ENCODE results near the gene FAM20B. TPM values are rescaled to one million over a fixed set of nuclear protein-coding genes. Genes with fewer than 3 reads are reported as not detected.

Gene FAM20B
- total and polyA plus RNA-seq, 5 experiments from 2014 or later, result 5.1 to 23.7 (median 7.7) TPM

GRCh38 chr1:179089827-179090482, 64.3 kb downstream of the FAM20B start:
- peaks cover 0 to 19% (median 8%) of the 10 kb centered on the region in 4 donors for H3K4me1 Mint-ChIP-seq
- H3K4me3 Mint-ChIP-seq, result no peak overlapping the region
- POLR2A ChIA-PET, result interaction anchor here (1.1 kb wide), 1 partner anchor 203 kb away, joined by 3 read pairs; no protein-coding TSS in a partner anchor
- ATAC-seq, result no peak
- no peaks in the 10 kb centered on the region for H3K9me3 Mint-ChIP-seq
- H3K27me3 Mint-ChIP-seq, result no peaks in the 10 kb centered on the region
- H3K27ac Mint-ChIP-seq, result peak overlapping the region in 6 of 10 donors; percentile 25 to 80 (median 62)
- no peak for DNase-seq
- H3K36me3 Mint-ChIP-seq, result peaks cover 0 to 56% (median 2%) of the 10 kb centered on the region in 3 donors

- peaks cover 0 to 16% (median 7%) of the 10 kb centered on the region in 4 donors for H3K4me1 Mint-ChIP-seq
- peak overlapping the region in 6 of 10 donors; percentile 25 to 76 (median 52) for H3K27ac Mint-ChIP-seq
- H3K9me3 Mint-ChIP-seq, result no peaks in the 10 kb centered on the region
- H3K27me3 Mint-ChIP-seq, result no peaks in the 10 kb centered on the region
- peaks cover 0 to 62% (median 2%) of the 10 kb centered on the region in 3 donors for H3K36me3 Mint-ChIP-seq
- ATAC-seq, result no peak
- no peak overlapping the region for H3K4me3 Mint-ChIP-seq
- POLR2A ChIA-PET, result interaction anchor here (1.1 kb wide), 1 partner anchor 203 kb away, joined by 3 read pairs; no protein-coding TSS in a partner anchor
- no peak for DNase-seq
These were observed 64.8 kb downstream of the FAM20B start for GRCh38 chr1:179090522-179090921.

- Mint-ChIP-seq H3K27me3 (no peaks in the 10 kb centered on the region), H3K36me3 (peaks cover 0 to 64% (median 2%) of the 10 kb centered on the region in 3 donors)
- POLR2A ChIA-PET, result interaction anchor here (1.1 kb wide), 1 partner anchor 202 kb away, joined by 3 read pairs; no protein-coding TSS in a partner anchor
These were observed 65.2 kb downstream of the FAM20B start for GRCh38 chr1:179090923-179091322.

GRCh38 chr1:179091691-179092165, 66.0 kb downstream of the FAM20B start:
- peaks cover 2 to 69% (median 3%) of the 10 kb centered on the region in 3 donors for H3K36me3 Mint-ChIP-seq
- H3K27ac Mint-ChIP-seq, result peak overlapping the region in 3 of 10 donors; percentile 22 to 79 (median 76)
- DNase-seq, result no peak
- peaks cover 0 to 13% (median 6%) of the 10 kb centered on the region in 4 donors for H3K4me1 Mint-ChIP-seq
- POLR2A ChIA-PET, result no interaction called here
- H3K27me3 Mint-ChIP-seq, result no peaks in the 10 kb centered on the region
- ATAC-seq, result no peak
- H3K4me3 Mint-ChIP-seq, result no peak overlapping the region
- H3K9me3 Mint-ChIP-seq, result no peaks in the 10 kb centered on the region

More at GRCh38 chr1:179090923-179091322, 65.2 kb downstream of the FAM20B start:
- ATAC-seq (no peak), DNase-seq (no peak)
- H3K4me3 Mint-ChIP-seq, result no peak overlapping the region
- H3K4me1 Mint-ChIP-seq, result peaks cover 0 to 15% (median 6%) of the 10 kb centered on the region in 4 donors
- H3K27ac Mint-ChIP-seq, result peak overlapping the region in 6 of 10 donors; percentile 20 to 76 (median 60)
- H3K9me3 Mint-ChIP-seq, result no peaks in the 10 kb centered on the region

- no peaks in the 10 kb centered on the region for H3K9me3 Mint-ChIP-seq
- ATAC-seq (no peak), DNase-seq (no peak)
- peaks cover 2 to 73% (median 6%) of the 10 kb centered on the region in 3 donors for H3K36me3 Mint-ChIP-seq
- H3K27ac Mint-ChIP-seq, result peak overlapping the region in 8 of 10 donors; percentile 29 to 85 (median 54)
- POLR2A ChIA-PET, result no interaction called here
- H3K4me3 Mint-ChIP-seq, result no peak overlapping the region
- no peaks in the 10 kb centered on the region for H3K27me3 Mint-ChIP-seq
- peaks cover 0 to 12% (median 6%) of the 10 kb centered on the region in 4 donors for H3K4me1 Mint-ChIP-seq
These were observed 67.3 kb downstream of the FAM20B start for GRCh38 chr1:179092896-179093461.

GRCh38 chr1:179094818-179095217, 69.1 kb downstream of the FAM20B start:
- ATAC-seq (no peak), DNase-seq (no peak)
- POLR2A ChIA-PET, result no interaction called here
- Mint-ChIP-seq H3K27ac (peak overlapping the region in 1 of 10 donors; percentile 75), H3K9me3 (no peaks in the 10 kb centered on the region), H3K27me3 (no peaks in the 10 kb centered on the region), H3K4me3 (no peak overlapping the region), H3K4me1 (peaks cover 0 to 8% (median 0%) of the 10 kb centered on the region in 4 donors), H3K36me3 (peaks cover 5 to 64% (median 6%) of the 10 kb centered on the region in 3 donors)

- Mint-ChIP-seq H3K27ac (peak overlapping the region in 6 of 10 donors; percentile 7 to 89 (median 64)), H3K4me3 (no peak overlapping the region), H3K36me3 (peaks cover 5 to 61% (median 6%) of the 10 kb centered on the region in 3 donors), H3K9me3 (no peaks in the 10 kb centered on the region), H3K27me3 (no peaks in the 10 kb centered on the region), H3K4me1 (peaks cover 0 to 8% (median 0%) of the 10 kb centered on the region in 4 donors)
- DNase-seq (no peak), ATAC-seq (no peak)
- POLR2A ChIA-PET, result no interaction called here
These were observed 69.7 kb downstream of the FAM20B start for GRCh38 chr1:179095377-179095776.

GRCh38 chr1:179095924-179096323, 70.2 kb downstream of the FAM20B start:
- ATAC-seq (no peak), DNase-seq (no peak)
- Mint-ChIP-seq H3K27ac (peak overlapping the region in 5 of 10 donors; percentile 7 to 89 (median 52)), H3K4me3 (no peak overlapping the region), H3K9me3 (no peaks in the 10 kb centered on the region), H3K36me3 (peaks cover 5 to 60% (median 6%) of the 10 kb centered on the region in 3 donors), H3K4me1 (peaks cover 0 to 7% (median 0%) of the 10 kb centered on the region in 4 donors), H3K27me3 (no peaks in the 10 kb centered on the region)
- POLR2A ChIA-PET, result no interaction called here

GRCh38 chr1:179099891-179100290, 74.2 kb downstream of the FAM20B start:
- peak overlapping the region in 2 of 10 donors; percentile 14 to 20 for H3K27ac Mint-ChIP-seq
- H3K4me3 Mint-ChIP-seq, result no peak overlapping the region
- ATAC-seq (no peak), DNase-seq (no peak)
- no peaks in the 10 kb centered on the region for H3K27me3 Mint-ChIP-seq
- no peaks in the 10 kb centered on the region for H3K4me1 Mint-ChIP-seq
- POLR2A ChIA-PET, result no interaction called here
- no peaks in the 10 kb centered on the region for H3K9me3 Mint-ChIP-seq
- H3K36me3 Mint-ChIP-seq, result peaks cover 4 to 30% (median 6%) of the 10 kb centered on the region in 3 donors

- POLR2A ChIA-PET, result interaction anchor here (0.5 kb wide), 1 partner anchor 18 kb away, joined by 4 read pairs; no protein-coding TSS in a partner anchor
- H3K27me3 Mint-ChIP-seq, result no peaks in the 10 kb centered on the region
- ATAC-seq (no peak), DNase-seq (no peak)
- no peaks in the 10 kb centered on the region for H3K9me3 Mint-ChIP-seq
- H3K4me1 Mint-ChIP-seq, result no peaks in the 10 kb centered on the region
- no peak overlapping the region for H3K27ac Mint-ChIP-seq
- peaks cover 4 to 16% (median 4%) of the 10 kb centered on the region in 3 donors for H3K36me3 Mint-ChIP-seq
- no peak overlapping the region for H3K4me3 Mint-ChIP-seq
These were observed 75.9 kb downstream of the FAM20B start for GRCh38 chr1:179101566-179101965.

- DNase-seq, result no peak
- ATAC-seq, result no peak
- Mint-ChIP-seq H3K36me3 (peaks cover 0 to 25% (median 1%) of the 10 kb centered on the region in 3 donors), H3K27ac (no peak overlapping the region), H3K4me3 (no peak overlapping the region), H3K27me3 (no peaks in the 10 kb centered on the region), H3K4me1 (no peaks in the 10 kb centered on the region), H3K9me3 (no peaks in the 10 kb centered on the region)
- POLR2A ChIA-PET, result no interaction called here
These were observed 78.3 kb downstream of the FAM20B start for GRCh38 chr1:179103999-179104398.

GRCh38 chr1:179104611-179105250, 79.0 kb downstream of the FAM20B start:
- POLR2A ChIA-PET, result no interaction called here
- H3K27ac Mint-ChIP-seq, result no peak overlapping the region
- H3K27me3 Mint-ChIP-seq, result no peaks in the 10 kb centered on the region
- DNase-seq (no peak), ATAC-seq (no peak)
- peaks cover 3 to 33% (median 8%) of the 10 kb centered on the region in 3 donors for H3K36me3 Mint-ChIP-seq
- no peaks in the 10 kb centered on the region for H3K9me3 Mint-ChIP-seq
- no peak overlapping the region for H3K4me3 Mint-ChIP-seq
- H3K4me1 Mint-ChIP-seq, result no peaks in the 10 kb centered on the region

Data from naive thymus-derived CD8-positive, alpha-beta T cell (primary cell).